Naive thymus-derived CD4-positive, alpha-beta T cell (primary cell): ENCODE results near the gene SIGLEC11. TPM values are rescaled to one million over a fixed set of nuclear protein-coding genes. Genes with fewer than 3 reads are reported as not detected.
A peak's percentile ranks its signal among the peaks of the same experiment; 100 is the strongest.

Experiments
- ATAC-seq: fragments of 150-1000 bp; cut with Tn5 transposase; 2 replicates; pipeline ENCODE4 v1.10.0; 2021; ENCODE audit warnings: mild to moderate bottlenecking, moderate library complexity
- CTCF ChIA-PET: fragments of 350-600 bp; sonication (Branson Sonifier 250); formaldehyde crosslinking; loops from one replicate; lab custom pipeline; 2021; ENCODE audit warnings: antibody characterized with exemption; lab: Charles Lee
- POLR2A ChIA-PET: fragments of 350-600 bp; sonication (Branson Sonifier 250); formaldehyde crosslinking; loops from one replicate; lab custom pipeline; 2021; ENCODE audit warnings: antibody characterized with exemption, inconsistent platforms; lab: Charles Lee
- DNase-seq, 9 donors: peaks; one replicate each; pipeline versions ENCODE4 v3.0.0 to v3.0.0-alpha.2; 2020 to 2022; ENCODE audit warnings: mixed read lengths in 1 of 9
- H3K27ac ChIP-seq: one replicate; pipeline ENCODE4 v1.7.0; 2013; ENCODE audit warnings: mild to moderate bottlenecking, low read depth, low read length, moderate library complexity
- H3K27me3 ChIP-seq, 2 donors: one replicate each; pipeline ENCODE4 v1.7.0; 2013; ENCODE audit warnings: low read length in 2 of 2, mild to moderate bottlenecking in 2 of 2, moderate library complexity in 2 of 2; ENCODE audit not compliant: control insufficient read depth in 2 of 2, insufficient read depth in 2 of 2
- H3K36me3 ChIP-seq, 3 experiments: 1 replicate in 2 of 3; 2 replicates in 1 of 3; pipeline ENCODE4 v1.7.0; 2013; ENCODE audit warnings: low read length in 3 of 3, mild to moderate bottlenecking in 3 of 3, moderate library complexity in 1 of 3; ENCODE audit not compliant: insufficient read depth in 3 of 3, control insufficient read depth in 2 of 3
- H3K4me1 ChIP-seq, 2 donors: one replicate each; pipeline ENCODE4 v1.7.0; 2013; ENCODE audit warnings: low read length in 2 of 2, mild to moderate bottlenecking in 2 of 2, moderate library complexity in 1 of 2; ENCODE audit not compliant: control insufficient read depth in 2 of 2, insufficient read depth in 2 of 2
- H3K4me3 ChIP-seq: 2 replicates; pipeline ENCODE4 v1.7.0; 2013; ENCODE audit warnings: mild to moderate bottlenecking, low read length
- H3K9me3 ChIP-seq, 3 experiments: 1 replicate in 2 of 3; 2 replicates in 1 of 3; pipeline ENCODE4 v1.7.0; 2013; ENCODE audit warnings: low read length in 3 of 3; ENCODE audit not compliant: control insufficient read depth in 2 of 3
- H3K27ac Mint-ChIP-seq, 9 donors: one replicate each; pipeline ENCODE4 v1.8.0; 2020 to 2022; ENCODE audit warnings: mixed read lengths in 9 of 9, mild to moderate bottlenecking in 8 of 9, moderate library complexity in 5 of 9, inconsistent platforms in 2 of 9
- H3K27me3 Mint-ChIP-seq, 5 donors: one replicate each; pipeline ENCODE4 v1.8.0; 2021 to 2022; ENCODE audit warnings: mixed read lengths in 5 of 5, mild to moderate bottlenecking in 1 of 5
- H3K36me3 Mint-ChIP-seq, 5 donors: one replicate each; pipeline ENCODE4 v1.8.0; 2020 to 2022; ENCODE audit warnings: mixed read lengths in 5 of 5, mild to moderate bottlenecking in 3 of 5, inconsistent platforms in 1 of 5
- H3K4me1 Mint-ChIP-seq, 7 donors: one replicate each; pipeline ENCODE4 v1.8.0; 2020 to 2022; ENCODE audit warnings: mixed read lengths in 7 of 7, mild to moderate bottlenecking in 3 of 7, inconsistent platforms in 1 of 7
- H3K4me3 Mint-ChIP-seq, 10 donors: one replicate each; pipeline ENCODE4 v1.8.0; 2020 to 2022; ENCODE audit warnings: mild to moderate bottlenecking in 10 of 10, mixed read lengths in 10 of 10, moderate library complexity in 6 of 10, inconsistent platforms in 2 of 10
- H3K9me3 Mint-ChIP-seq, 11 donors: one replicate each; pipeline ENCODE4 v1.8.0; 2020 to 2022; ENCODE audit warnings: mixed read lengths in 11 of 11, mild to moderate bottlenecking in 4 of 11, inconsistent platforms in 1 of 11, moderate library complexity in 1 of 11
- intact Hi-C, 2 donors: fragments of 100-400 bp; cut with micrococcal nuclease; formaldehyde crosslinking; loops; one replicate each; pipeline ENCODE4 v1.15.1; 2023
- polyA plus RNA-seq, 2 donors: library from polyadenylated mRNA; unstranded; fragments of 300-500 nt; fragmentation: Illumina TruSeq; gene quantifications; one replicate each; pipeline ENCODE4 v1.2.3, GENCODE V29; 2021
- total RNA-seq, 6 experiments: library from RNA in 5 of 6; stranded (reverse) in 5 of 6; gene quantifications; 1 replicate in 5 of 6; 2 replicates in 1 of 6; pipeline ENCODE4 v1.2.3 and lab custom pipeline; 2021 to 2026

Gene SIGLEC11
- total and polyA plus RNA-seq, 7 experiments from 2014 or later: 0.14 to 1.3 (median 0.39) TPM; not detected in 3

GRCh38 chr19:49984491-49984890, 23.5 kb upstream of the SIGLEC11 start:
- Mint-ChIP-seq H3K36me3 (peaks cover 8 to 49% (median 27%) of the 10 kb centered on the region in 5 donors), H3K4me1 (peaks cover 0 to 7% (median 0%) of the 10 kb centered on the region in 7 donors), H3K4me3 (no peak overlapping the region), H3K9me3 (peaks cover 0 to 5% (median 0%) of the 10 kb centered on the region in 11 donors), H3K27me3 (no peaks in the 10 kb centered on the region), H3K27ac (peak overlapping the region in 1 of 9 donors; percentile 25)
- H3K4me1 ChIP-seq: no peaks in the 10 kb centered on the region
- no peak overlapping the region for H3K4me3 ChIP-seq
- no peak for DNase-seq
- H3K27ac ChIP-seq: no peak overlapping the region
- intact Hi-C loops: loop anchor here in 1 of 2 donors (10.0 kb wide), 1 partner anchor 120 kb away; the partner anchor contains the start of gene PNKP
- CTCF ChIA-PET: interaction anchor here (0.7 to 2.0 kb wide), 3 partner anchors 8 to 47 kb away, joined by 3 to 8 read pairs (median 4); no protein-coding TSS in a partner anchor
- H3K27me3 ChIP-seq: no peaks in the 10 kb centered on the region
- ATAC-seq: no peak
- POLR2A ChIA-PET: interaction anchor here (0.6 to 1.6 kb wide), 2 partner anchors 11 to 55 kb away, joined by 3 to 5 read pairs; partner anchors contain the start of genes ATF5 and NUP62
- no peaks in the 10 kb centered on the region for H3K9me3 ChIP-seq
- peaks cover 0 to 46% (median 3%) of the 10 kb centered on the region in 3 experiments for H3K36me3 ChIP-seq

- no peak overlapping the region for H3K4me3 ChIP-seq
- POLR2A ChIA-PET: no interaction called here
- Mint-ChIP-seq H3K4me3 (no peak overlapping the region), H3K27ac (no peak overlapping the region), H3K27me3 (no peaks in the 10 kb centered on the region), H3K9me3 (peaks cover 0 to 5% (median 0%) of the 10 kb centered on the region in 11 donors), H3K4me1 (peaks cover 0 to 7% (median 0%) of the 10 kb centered on the region in 7 donors), H3K36me3 (peaks cover 8 to 41% (median 24%) of the 10 kb centered on the region in 5 donors)
- intact Hi-C loops: loop anchor here (1.0 to 10.0 kb wide), 2 partner anchors 46 to 119 kb away; partner anchors contain the start of gene PNKP (in 1 of the 2)
- H3K27me3 ChIP-seq: no peaks in the 10 kb centered on the region
- CTCF ChIA-PET: interaction anchor here (0.7 to 1.5 kb wide), 3 partner anchors 9 to 54 kb away, joined by 3 to 4 read pairs (median 3); partner anchors contain the start of gene NUP62
- H3K9me3 ChIP-seq: no peaks in the 10 kb centered on the region
- H3K36me3 ChIP-seq: peaks cover 0 to 46% (median 3%) of the 10 kb centered on the region in 3 experiments
- DNase-seq (peak; percentile 49 to 79 (median 67)), ATAC-seq (peak; percentile 73)
- no peaks in the 10 kb centered on the region for H3K4me1 ChIP-seq
- no peak overlapping the region for H3K27ac ChIP-seq
Measured at GRCh38 chr19:49983645-49984229, 22.8 kb upstream of the SIGLEC11 start.

- Mint-ChIP-seq H3K27me3 (no peaks in the 10 kb centered on the region), H3K36me3 (peaks cover 8 to 43% (median 16%) of the 10 kb centered on the region in 5 donors), H3K4me3 (no peak overlapping the region), H3K9me3 (peaks cover 0 to 3% (median 0%) of the 10 kb centered on the region in 11 donors), H3K27ac (no peak overlapping the region), H3K4me1 (peaks cover 0 to 7% (median 0%) of the 10 kb centered on the region in 7 donors)
- H3K36me3 ChIP-seq: peaks cover 0 to 52% (median 3%) of the 10 kb centered on the region in 3 experiments
- H3K9me3 ChIP-seq: no peaks in the 10 kb centered on the region
- no peak overlapping the region for H3K4me3 ChIP-seq
- H3K27ac ChIP-seq: no peak overlapping the region
- ChIA-PET POLR2A (interaction anchor here (0.6 kb wide), 1 partner anchor 1025 kb away, joined by 5 read pairs; no protein-coding TSS in a partner anchor), CTCF (no interaction called here)
- intact Hi-C loops: loop anchor here in 1 of 2 donors (10.0 kb wide), 1 partner anchor 117 kb away; the partner anchor contains the start of gene PNKP
- no peaks in the 10 kb centered on the region for H3K4me1 ChIP-seq
- ATAC-seq: no peak
- no peaks in the 10 kb centered on the region for H3K27me3 ChIP-seq
- DNase-seq: no peak
Measured at GRCh38 chr19:49981603-49982593, 20.9 kb upstream of the SIGLEC11 start.

GRCh38 chr19:49978324-49978723, 17.4 kb upstream of the SIGLEC11 start:
- Mint-ChIP-seq H3K9me3 (peaks cover 0 to 2% (median 0%) of the 10 kb centered on the region in 11 donors), H3K36me3 (peaks cover 5 to 45% (median 8%) of the 10 kb centered on the region in 5 donors), H3K27me3 (no peaks in the 10 kb centered on the region), H3K4me3 (no peak overlapping the region), H3K4me1 (peaks cover 0 to 5% (median 2%) of the 10 kb centered on the region in 7 donors), H3K27ac (no peak overlapping the region)
- Histone ChIP-seq H3K4me3 (no peak overlapping the region), H3K9me3 (no peaks in the 10 kb centered on the region), H3K4me1 (no peaks in the 10 kb centered on the region), H3K36me3 (peaks cover 6 to 55% (median 7%) of the 10 kb centered on the region in 3 experiments), H3K27me3 (no peaks in the 10 kb centered on the region), H3K27ac (no peak overlapping the region)
- no peak for DNase-seq
- ChIA-PET CTCF (no interaction called here), POLR2A (interaction anchor here (0.6 kb wide), 1 partner anchor 159 kb away, joined by 3 read pairs; no protein-coding TSS in a partner anchor)
- intact Hi-C loops: no loop called here
- ATAC-seq: no peak

- H3K27ac ChIP-seq: no peak overlapping the region
- no peaks in the 10 kb centered on the region for H3K9me3 ChIP-seq
- peaks cover 5 to 46% (median 8%) of the 10 kb centered on the region in 5 donors for H3K36me3 Mint-ChIP-seq
- peaks cover 0 to 2% (median 0%) of the 10 kb centered on the region in 11 donors for H3K9me3 Mint-ChIP-seq
- no peaks in the 10 kb centered on the region for H3K27me3 ChIP-seq
- H3K4me1 Mint-ChIP-seq: peaks cover 0 to 9% (median 5%) of the 10 kb centered on the region in 7 donors
- CTCF ChIA-PET: interaction anchor here (1.0 kb wide), 1 partner anchor 39 kb away, joined by 6 read pairs; no protein-coding TSS in a partner anchor
- no peaks in the 10 kb centered on the region for H3K27me3 Mint-ChIP-seq
- POLR2A ChIA-PET: no interaction called here
- no peak overlapping the region for H3K4me3 Mint-ChIP-seq
- ATAC-seq (no peak), DNase-seq (no peak)
- intact Hi-C loops: no loop called here
- H3K4me3 ChIP-seq: no peak overlapping the region
- H3K4me1 ChIP-seq: no peaks in the 10 kb centered on the region
- H3K36me3 ChIP-seq: peaks cover 6 to 58% (median 7%) of the 10 kb centered on the region in 3 experiments
- H3K27ac Mint-ChIP-seq: no peak overlapping the region
Measured at GRCh38 chr19:49977881-49978280, 16.9 kb upstream of the SIGLEC11 start.

GRCh38 chr19:49977076-49977475, 16.1 kb upstream of the SIGLEC11 start:
- Mint-ChIP-seq H3K36me3 (peaks cover 5 to 46% (median 8%) of the 10 kb centered on the region in 5 donors), H3K4me3 (no peak overlapping the region), H3K4me1 (peaks cover 0 to 9% (median 5%) of the 10 kb centered on the region in 7 donors), H3K27ac (peak overlapping the region in 1 of 9 donors; percentile 22), H3K9me3 (peaks cover 0 to 2% (median 0%) of the 10 kb centered on the region in 11 donors), H3K27me3 (no peaks in the 10 kb centered on the region)
- no peaks in the 10 kb centered on the region for H3K27me3 ChIP-seq
- ChIA-PET CTCF (interaction anchor here (1.0 kb wide), 1 partner anchor 38 kb away, joined by 6 read pairs; no protein-coding TSS in a partner anchor), POLR2A (no interaction called here)
- H3K36me3 ChIP-seq: peaks cover 6 to 56% (median 7%) of the 10 kb centered on the region in 3 experiments
- no peaks in the 10 kb centered on the region for H3K4me1 ChIP-seq
- intact Hi-C loops: no loop called here
- no peak for DNase-seq
- H3K27ac ChIP-seq: no peak overlapping the region
- no peak for ATAC-seq
- H3K9me3 ChIP-seq: no peaks in the 10 kb centered on the region
- no peak overlapping the region for H3K4me3 ChIP-seq
